ENCODE results near the gene CHRNB2.

CHRNB2 gene

DNA sequence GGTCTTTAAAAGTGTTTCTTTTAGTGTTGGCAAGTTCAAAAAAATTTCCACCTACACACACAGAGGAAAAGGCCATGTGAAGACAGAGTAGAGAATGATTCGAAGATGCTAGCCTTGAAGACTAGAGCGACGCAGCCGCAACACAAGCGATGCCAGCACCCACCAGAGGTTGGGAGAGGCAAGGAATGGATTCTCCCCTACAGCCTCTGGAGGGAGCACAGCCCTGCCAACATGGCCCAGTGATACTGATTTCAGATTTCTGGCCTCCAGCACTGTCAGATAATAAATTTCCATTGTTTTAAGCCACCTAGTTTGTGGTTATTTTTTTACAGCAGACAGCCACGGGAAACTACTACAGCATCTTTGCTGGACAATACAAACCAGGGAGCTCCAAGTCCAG is 47.3 kb downstream of the CHRNB2 start:
- DNase-seq: no peak

GRCh38 chr1:154615411-154615810 is 47.8 kb downstream of the CHRNB2 start:
- no peak for DNase-seq

DNA sequence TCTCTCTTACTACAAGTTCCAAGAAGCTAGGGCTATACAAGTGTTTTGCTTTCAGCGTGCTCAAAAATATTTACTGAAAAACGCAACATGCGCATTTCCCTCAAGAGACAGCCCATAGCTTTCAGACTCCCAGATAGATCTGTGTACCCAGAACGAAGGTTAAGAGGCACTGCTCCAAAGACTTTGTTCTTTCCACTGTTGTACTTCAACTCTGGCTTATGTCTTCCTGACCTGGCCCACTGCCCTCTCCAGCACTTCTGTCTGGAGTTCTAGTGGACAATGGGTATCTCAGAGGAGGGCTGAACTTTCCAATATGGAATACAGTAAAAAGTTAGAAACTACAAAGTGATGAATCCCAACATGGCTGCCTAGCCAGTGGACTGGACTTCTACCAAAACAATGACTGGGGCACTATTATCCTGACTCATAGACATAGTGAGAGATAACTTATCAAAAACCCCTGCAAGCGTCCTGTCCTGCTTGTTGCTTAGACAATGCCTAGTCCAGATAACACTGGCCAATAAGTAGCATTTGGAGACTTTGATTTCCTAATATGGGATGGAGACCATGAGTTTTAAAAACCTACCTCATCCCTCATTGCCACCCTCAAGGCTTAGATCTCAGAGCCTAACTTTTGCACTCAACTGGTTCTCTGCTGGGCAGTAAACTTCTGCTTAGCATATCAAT is 49.2 kb downstream of the CHRNB2 start:
- no peak for DNase-seq

GRCh38 chr1:154619181-154619948 is 51.8 kb downstream of the CHRNB2 start:
- no peak for DNase-seq

DNA sequence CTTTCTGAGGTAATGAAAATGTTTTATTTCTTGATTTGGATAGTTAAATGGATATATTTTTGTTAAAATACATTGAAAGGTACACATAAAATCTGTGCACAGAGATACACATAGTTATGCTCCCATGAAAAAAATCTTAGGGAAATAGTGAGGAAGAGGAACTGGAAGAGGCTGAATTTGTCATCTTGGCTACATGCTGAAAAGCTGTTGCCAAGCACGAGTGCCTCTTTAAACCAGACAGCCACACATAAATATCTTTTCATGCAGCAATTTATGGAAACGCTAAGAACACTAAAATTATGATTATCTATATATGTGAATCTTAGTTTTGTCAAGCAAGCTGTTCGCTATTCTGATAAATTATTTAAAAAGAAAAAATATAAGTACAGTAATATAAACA is 53.2 kb downstream of the CHRNB2 start:
- no peak for DNase-seq

- DNase-seq: no peak
Measured at GRCh38 chr1:154621875-154622274, 54.3 kb downstream of the CHRNB2 start.

DNA sequence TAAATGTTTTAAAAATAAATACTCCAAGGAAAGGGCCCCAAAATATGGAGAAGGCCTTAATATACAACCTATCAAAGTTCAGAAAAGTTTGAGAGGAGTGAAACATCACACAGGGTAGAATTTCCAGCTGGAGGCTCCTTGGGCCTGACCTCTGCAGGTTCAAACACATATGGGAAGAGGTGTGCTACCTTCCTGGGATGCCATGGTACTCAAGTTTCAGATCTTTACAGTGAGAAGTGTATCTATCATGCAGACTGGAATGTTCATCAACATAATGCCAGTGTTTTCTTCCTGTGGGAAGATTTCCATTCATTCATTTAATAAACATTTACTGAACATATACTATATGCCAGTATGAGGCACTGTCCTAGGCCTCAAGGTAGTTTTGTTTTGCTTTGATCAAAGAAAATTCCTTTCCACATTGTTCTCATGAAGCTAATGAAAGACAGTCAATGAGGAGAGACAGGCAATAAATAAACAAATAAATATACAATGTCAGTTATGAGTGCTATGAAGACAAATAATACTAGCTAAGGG is 55.0 kb downstream of the CHRNB2 start:
- DNase-seq: no peak

DNA sequence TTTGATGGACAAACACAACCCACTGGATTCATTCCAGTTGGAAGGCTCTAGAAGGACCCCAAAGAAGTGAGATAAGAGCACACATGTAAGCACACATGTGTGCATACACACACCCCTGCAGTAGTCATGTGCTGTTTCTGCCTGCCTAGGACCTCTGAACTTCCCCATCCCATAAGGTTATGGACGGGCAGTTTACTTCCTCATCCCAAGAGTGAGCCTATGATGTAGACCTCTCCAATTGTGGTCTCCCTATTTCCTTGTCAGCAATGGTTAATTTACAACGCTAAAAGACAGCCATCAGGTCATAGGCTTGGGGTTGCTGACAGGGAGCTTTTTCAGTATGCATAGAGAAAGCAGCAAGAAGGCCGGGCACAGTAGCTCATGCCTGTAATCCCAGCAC is 55.8 kb downstream of the CHRNB2 start:
- DNase-seq: no peak

DNA sequence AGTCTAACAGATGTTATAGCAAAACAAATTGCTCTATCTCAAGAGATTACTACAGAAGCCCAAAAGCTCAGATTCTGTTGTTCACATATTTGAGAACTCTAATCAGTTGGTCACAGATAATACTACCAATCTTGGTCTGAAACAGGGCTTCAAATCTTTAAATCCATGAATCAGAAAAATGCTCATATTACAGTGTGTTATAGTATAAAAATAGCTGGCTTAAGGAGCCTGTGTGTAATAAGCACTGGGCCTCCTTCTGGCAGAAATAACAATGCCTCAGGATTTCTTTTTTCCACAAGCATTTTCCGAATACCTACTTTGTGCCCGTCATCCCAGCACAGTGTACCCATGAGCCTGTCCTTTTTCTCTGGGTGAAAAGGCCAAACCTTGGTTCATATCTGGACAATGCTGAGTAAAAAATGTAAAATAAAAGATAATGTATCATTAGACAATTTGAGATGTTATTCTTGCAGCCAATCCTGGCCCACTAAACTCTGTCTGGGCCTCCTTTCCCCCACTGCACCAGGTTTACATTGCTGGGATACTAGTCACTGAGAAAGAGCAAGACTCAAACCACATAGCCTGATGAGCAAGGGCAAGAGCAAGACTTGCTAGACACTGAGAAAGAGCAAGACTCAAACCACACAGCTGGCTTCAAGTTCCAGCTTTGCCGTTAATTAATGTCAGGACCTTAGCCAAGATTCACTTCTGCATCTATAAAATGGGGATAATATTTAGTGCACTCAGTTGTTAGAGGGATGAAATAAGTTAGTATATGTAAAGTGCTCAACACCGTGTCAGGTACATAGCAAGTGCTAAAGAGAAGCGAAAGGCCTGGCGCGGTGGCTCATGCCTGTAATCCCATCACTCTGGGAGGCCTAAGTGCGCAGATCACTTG is 57.4 kb downstream of the CHRNB2 start:
- no peak for DNase-seq

DNA sequence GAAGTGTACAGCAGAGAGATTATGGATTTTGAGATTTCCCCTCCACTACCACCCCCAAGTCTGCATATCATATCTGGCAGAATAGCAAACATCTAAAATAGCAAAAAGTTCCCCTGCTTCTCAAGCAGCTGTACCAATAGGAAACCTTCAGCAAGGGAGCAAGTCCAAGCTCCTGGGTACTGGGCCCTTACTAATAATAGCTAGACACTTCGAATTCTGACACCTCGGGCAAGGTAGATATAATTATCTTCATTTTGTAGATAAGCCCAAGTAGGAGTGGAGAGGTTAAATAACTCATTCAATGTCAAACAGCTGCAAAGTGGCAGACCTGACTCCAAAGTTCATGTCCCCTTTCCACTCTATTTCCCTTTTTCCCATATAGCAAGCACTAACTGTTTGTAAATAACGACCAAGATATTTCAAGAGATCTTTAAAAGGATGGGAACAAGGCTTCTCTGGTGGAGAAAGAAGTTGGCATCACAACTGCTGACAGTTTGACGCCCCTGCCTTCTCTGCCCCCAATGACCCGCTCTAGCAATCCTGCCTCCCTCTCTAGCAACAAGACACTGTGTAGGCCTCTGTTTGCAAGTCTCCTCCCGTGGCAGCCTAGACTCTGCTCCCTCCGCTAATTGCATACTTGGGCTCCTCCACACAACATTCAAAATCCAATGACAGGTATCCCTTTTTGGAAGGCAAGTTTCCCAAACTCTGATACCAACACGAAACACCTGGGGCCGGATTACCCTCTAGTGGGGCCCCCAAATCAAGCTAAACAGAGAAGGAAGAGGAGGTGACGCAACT is 59.1 kb downstream of the CHRNB2 start:
- no peak for DNase-seq

GRCh38 chr1:154627257-154628120 is 59.9 kb downstream of the CHRNB2 start:
- peak; percentile 36 for DNase-seq

DNA sequence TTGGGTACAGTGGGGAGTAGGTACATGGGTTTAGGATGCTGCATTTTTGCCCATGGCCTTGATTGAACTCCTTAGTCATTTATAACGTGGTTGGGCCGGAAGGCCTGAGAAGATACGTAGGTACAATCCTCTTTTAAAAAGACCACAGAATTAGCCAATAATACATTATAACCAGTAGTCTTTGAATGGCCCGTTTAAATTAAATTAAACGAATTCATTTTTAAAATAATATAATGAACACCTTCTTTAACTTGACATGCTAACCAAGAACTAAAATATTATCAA is 60.5 kb downstream of the CHRNB2 start:
- no peak for DNase-seq

- no peak for DNase-seq
Measured at GRCh38 chr1:154629061-154629674, 61.6 kb downstream of the CHRNB2 start.
